Smooth muscle cell (in vitro differentiated cells): ENCODE measurements around the gene EPHB1. TPM values are rescaled to one million over a fixed set of nuclear protein-coding genes. Genes with fewer than 3 reads are reported as not detected.
"Not testable (repeated sequence)": the region's sequence is repeated elsewhere in the genome, so short reads cannot be mapped to it uniquely, and the experiment has no call there.

ENCODE experiments used
- DNase-seq: peaks from one replicate; lab custom pipeline; 2025; ENCODE audit not compliant: unreplicated experiment; lab: John Stamatoyannopoulos, UW
- H2AFZ ChIP-seq: fragments of 200-600 bp; sonication (generic); 2 replicates; pipeline ENCODE4 v1.6.0; 2016; ENCODE audit warnings: antibody characterized with exemption, low read depth, mild to moderate bottlenecking
- H3F3A ChIP-seq: fragments of 200-600 bp; sonication (generic); 2 replicates; pipeline ENCODE4 v1.6.0; 2017; ENCODE audit warnings: antibody characterized with exemption, low read depth
- H3K27ac ChIP-seq: fragments of 200-600 bp; sonication (generic); 2 replicates; pipeline ENCODE4 v1.5.1; 2016; ENCODE audit warnings: low read depth, mild to moderate bottlenecking
- H3K27me3 ChIP-seq: fragments of 200-600 bp; sonication (generic); 2 replicates; pipeline ENCODE4 v1.6.1; 2016; ENCODE audit warnings: low read depth, mild to moderate bottlenecking
- H3K36me3 ChIP-seq: fragments of 200-600 bp; sonication (generic); 2 replicates; pipeline ENCODE4 v1.5.1; 2016; ENCODE audit warnings: low read depth
- H3K4me1 ChIP-seq: fragments of 200-600 bp; sonication (generic); 2 replicates; pipeline ENCODE4 v1.5.1; 2016; ENCODE audit warnings: low read depth
- H3K4me2 ChIP-seq: fragments of 200-600 bp; sonication (generic); 2 replicates; pipeline ENCODE4 v1.6.0; 2016; ENCODE audit warnings: mild to moderate bottlenecking
- H3K4me3 ChIP-seq: fragments of 200-600 bp; sonication (generic); 2 replicates; pipeline ENCODE4 v1.5.1; 2016; ENCODE audit warnings: mild to moderate bottlenecking
- H3K79me2 ChIP-seq: fragments of 200-600 bp; sonication (generic); 2 replicates; pipeline ENCODE4 v1.6.0; 2016; ENCODE audit warnings: low read depth, mild to moderate bottlenecking
- H3K9ac ChIP-seq: fragments of 200-600 bp; sonication (generic); 2 replicates; pipeline ENCODE4 v1.6.0; 2016; ENCODE audit warnings: low read depth
- H3K9me3 ChIP-seq: fragments of 200-600 bp; sonication (generic); replicated peaks from 2 replicates; pipeline ENCODE4 v1.5.1; 2016; ENCODE audit warnings: low read depth
- H4K20me1 ChIP-seq: fragments of 200-600 bp; sonication (generic); 2 replicates; pipeline ENCODE4 v1.6.0; 2016; ENCODE audit warnings: low read depth
- WGBS: methylation state at CpG from one replicate; pipeline ENCODE4 v1.1.7; 2016; ENCODE audit warnings: low lambda C conversion rate; 5-methylcytosine and 5-hydroxymethylcytosine counted together
- polyA plus RNA-seq: library from polyadenylated mRNA; unstranded; fragments of >200 nt; fragmentation: Nextera tagmentation; extraction: Ambion mirVana; gene quantifications from 2 replicates; pipeline ENCODE4 v1.2.1, GENCODE V29; 2016
- total RNA-seq: library from RNA; depleted of rRNA; stranded (reverse); fragments of >200 nt; gene quantifications from 2 replicates; pipeline ENCODE4 v1.2.3, GENCODE V29; 2014
- TF ChIP-seq, protein P1 (sequence below): fragments of 200-600 bp; sonication (generic); IDR thresholded peaks from 2 replicates; pipeline ENCODE4 v1.5.1; 2017; ENCODE audit warnings: borderline replicate concordance, mild to moderate bottlenecking, antibody characterized with exemption; ENCODE audit not compliant: insufficient read depth, poor library complexity, severe bottlenecking

The EPHB1 gene
- total and polyA plus RNA-seq, 2 experiments from 2014 or later: 2.5 to 2.6 TPM

DNA sequence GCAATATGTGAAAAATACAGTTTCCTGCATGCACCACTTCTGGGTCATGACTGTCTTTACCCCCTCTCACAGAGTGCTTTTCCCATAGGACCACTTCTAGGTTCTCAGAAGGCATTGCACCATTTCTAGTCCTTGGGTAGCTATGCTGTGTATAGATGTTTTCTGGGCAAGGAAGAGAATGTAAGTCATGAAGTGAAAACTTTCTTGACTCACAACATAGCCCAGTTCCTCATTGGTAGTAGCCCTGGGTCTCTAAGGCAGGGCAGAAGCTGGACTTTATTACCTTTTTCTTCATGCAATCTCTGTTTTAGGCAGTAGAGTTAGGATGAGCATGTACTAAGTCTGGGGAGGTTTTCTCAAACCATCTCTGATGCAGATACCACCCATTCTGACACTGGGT, 203.1 kb downstream of the EPHB1 start:
- H3K4me3 ChIP-seq: no peak overlapping the region

DNA sequence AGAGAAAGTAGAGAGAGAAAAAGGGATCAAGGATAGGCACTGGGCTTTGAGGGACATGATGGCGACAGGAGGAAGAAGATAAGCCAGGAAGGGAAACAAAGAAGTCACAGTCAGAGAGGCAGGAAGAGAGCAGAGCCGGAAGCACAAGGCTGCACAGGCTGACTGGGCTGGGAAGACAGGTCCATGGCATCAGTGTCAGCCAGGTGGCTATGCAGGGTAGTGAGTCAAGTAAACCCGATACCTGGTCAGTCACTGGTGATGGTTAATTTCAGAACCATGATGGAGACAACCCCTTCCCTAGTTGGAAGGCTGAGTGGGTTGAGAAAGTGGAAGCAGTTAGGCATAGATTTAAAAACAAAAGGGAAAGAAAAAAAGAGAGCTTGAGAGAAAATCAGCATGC, 203.8 kb downstream of the EPHB1 start:
- 93% methylated on average over 3 of the region's 3 CpGs for WGBS
- Histone ChIP-seq H3F3A (no peaks in the 10 kb centered on the region), H3K4me2 (no peak overlapping the region), H4K20me1 (no peaks in the 10 kb centered on the region), H3K27ac (no peak overlapping the region), H3K4me3 (no peak overlapping the region), H3K9ac (no peak overlapping the region), H3K9me3 (no peaks in the 10 kb centered on the region), H2AFZ (no peak overlapping the region), H3K4me1 (no peaks in the 10 kb centered on the region), H3K27me3 (peaks cover 5% of the 10 kb centered on the region), H3K36me3 (no peaks in the 10 kb centered on the region), H3K79me2 (no peaks in the 10 kb centered on the region)
- no peak for DNase-seq
- TF ChIP-seq, protein P1, sequence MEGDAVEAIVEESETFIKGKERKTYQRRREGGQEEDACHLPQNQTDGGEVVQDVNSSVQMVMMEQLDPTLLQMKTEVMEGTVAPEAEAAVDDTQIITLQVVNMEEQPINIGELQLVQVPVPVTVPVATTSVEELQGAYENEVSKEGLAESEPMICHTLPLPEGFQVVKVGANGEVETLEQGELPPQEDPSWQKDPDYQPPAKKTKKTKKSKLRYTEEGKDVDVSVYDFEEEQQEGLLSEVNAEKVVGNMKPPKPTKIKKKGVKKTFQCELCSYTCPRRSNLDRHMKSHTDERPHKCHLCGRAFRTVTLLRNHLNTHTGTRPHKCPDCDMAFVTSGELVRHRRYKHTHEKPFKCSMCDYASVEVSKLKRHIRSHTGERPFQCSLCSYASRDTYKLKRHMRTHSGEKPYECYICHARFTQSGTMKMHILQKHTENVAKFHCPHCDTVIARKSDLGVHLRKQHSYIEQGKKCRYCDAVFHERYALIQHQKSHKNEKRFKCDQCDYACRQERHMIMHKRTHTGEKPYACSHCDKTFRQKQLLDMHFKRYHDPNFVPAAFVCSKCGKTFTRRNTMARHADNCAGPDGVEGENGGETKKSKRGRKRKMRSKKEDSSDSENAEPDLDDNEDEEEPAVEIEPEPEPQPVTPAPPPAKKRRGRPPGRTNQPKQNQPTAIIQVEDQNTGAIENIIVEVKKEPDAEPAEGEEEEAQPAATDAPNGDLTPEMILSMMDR: no peak

More for the DNA sequence above, 203.1 kb downstream of the EPHB1 start:
- TF ChIP-seq, protein P1: no peak
- H3K27me3 ChIP-seq: peaks cover 5% of the 10 kb centered on the region
- H4K20me1 ChIP-seq: no peaks in the 10 kb centered on the region
- DNase-seq: no peak
- H3K36me3 ChIP-seq: no peaks in the 10 kb centered on the region
- no peak overlapping the region for H3K4me2 ChIP-seq
- H2AFZ ChIP-seq: no peak overlapping the region
- H3K79me2 ChIP-seq: no peaks in the 10 kb centered on the region
- no peaks in the 10 kb centered on the region for H3F3A ChIP-seq
- H3K4me1 ChIP-seq: no peaks in the 10 kb centered on the region
- no peak overlapping the region for H3K27ac ChIP-seq
- H3K9ac ChIP-seq: no peak overlapping the region
- no peaks in the 10 kb centered on the region for H3K9me3 ChIP-seq

DNA sequence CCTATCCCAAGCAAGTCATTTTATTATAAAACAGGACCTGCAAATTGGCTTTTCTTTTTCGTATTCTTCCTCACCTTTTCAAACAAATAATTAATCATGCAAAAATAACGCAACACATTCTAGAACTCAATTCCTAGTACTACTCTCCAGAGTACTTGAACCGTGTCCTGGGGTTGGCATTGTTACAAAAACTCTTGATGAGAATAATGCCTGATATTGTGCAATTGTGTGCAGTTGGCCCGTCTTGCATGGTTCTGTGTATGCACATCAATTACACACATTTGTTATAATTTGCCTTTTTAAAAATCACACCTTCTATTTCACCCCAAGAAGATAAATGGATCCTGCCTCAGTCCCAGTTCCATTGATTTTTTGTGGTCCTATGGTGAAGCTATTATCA, 205.4 kb downstream of the EPHB1 start:
- Histone ChIP-seq H3K9me3 (no peaks in the 10 kb centered on the region), H3K27ac (no peak overlapping the region), H3K27me3 (peaks cover 5% of the 10 kb centered on the region), H3F3A (no peaks in the 10 kb centered on the region), H3K4me1 (no peaks in the 10 kb centered on the region), H3K79me2 (no peaks in the 10 kb centered on the region), H3K4me3 (no peak overlapping the region), H2AFZ (no peak overlapping the region), H3K9ac (no peak overlapping the region), H4K20me1 (no peaks in the 10 kb centered on the region), H3K36me3 (no peaks in the 10 kb centered on the region), H3K4me2 (no peak overlapping the region)
- 86% methylated on average over 4 of the region's 4 CpGs for WGBS
- no peak for DNase-seq
- TF ChIP-seq, protein P1: no peak

DNA sequence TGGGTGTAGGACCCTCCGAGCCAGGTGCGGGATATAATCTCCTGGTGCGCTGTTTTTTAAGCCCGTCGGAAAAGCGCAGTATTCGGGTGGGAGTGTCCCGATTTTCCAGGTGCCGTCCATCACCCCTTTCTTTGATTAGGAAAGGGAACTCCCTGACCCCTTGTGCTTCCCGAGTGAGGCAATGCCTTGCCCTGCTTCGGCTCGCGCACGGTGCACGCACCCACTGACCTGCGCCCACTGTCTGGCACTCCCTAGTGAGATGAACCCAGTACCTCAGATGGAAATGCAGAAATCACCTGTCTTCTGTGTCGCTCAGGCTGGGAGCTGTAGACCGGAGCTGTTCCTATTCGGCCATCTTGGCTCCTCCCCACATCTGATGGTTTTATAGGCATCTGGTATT, 210.6 kb downstream of the EPHB1 start:
- H3K79me2 ChIP-seq, H3K9me3 ChIP-seq: not testable (repeated sequence)
- 93% methylated on average over 17 of the region's 19 CpGs for WGBS

More for the DNA sequence above, 210.6 kb downstream of the EPHB1 start:
- not testable (repeated sequence) for H3K4me2 ChIP-seq, DNase-seq, H3K36me3 ChIP-seq, H3K4me1 ChIP-seq, H3K27ac ChIP-seq, H2AFZ ChIP-seq, H3F3A ChIP-seq, H3K9ac ChIP-seq, H4K20me1 ChIP-seq, H3K4me3 ChIP-seq, H3K27me3 ChIP-seq
